ENCODE measurements around the gene ACSS1.

DNA sequence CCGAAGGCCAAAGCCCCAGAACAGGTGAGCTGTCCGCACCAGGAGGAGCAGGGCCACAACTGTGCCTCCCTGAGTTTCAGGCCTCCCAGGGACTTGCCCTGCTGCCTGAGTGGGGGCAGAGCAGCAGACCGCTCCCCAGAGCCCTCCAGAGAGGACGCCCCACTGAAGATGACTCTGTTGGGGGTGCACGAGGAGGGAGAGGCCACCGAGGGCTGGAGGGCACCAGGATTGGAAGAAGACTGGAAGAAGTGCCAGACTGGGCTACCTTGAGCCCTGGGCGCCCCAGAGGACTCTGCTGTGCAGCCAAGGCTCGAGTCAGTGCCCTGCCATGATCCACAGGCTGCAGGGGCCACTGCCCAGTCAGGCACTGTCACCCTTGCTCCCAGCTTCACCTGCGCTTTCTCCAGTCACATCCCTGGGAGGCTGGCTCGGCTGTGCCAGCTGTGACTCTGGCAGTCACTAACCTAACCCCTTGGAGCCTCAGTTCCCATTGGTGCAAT, 97.6 kb downstream of the ACSS1 start:
- TF ChIP-seq CTCF (IDR thresholded peaks at IDR 0.05) (no peak), POLR2AphosphoS5 (IDR thresholded peaks at IDR 0.05) (no peak), POLR2A (IDR thresholded peaks at IDR 0.05) (no peak), EP300 (IDR thresholded peaks at IDR 0.05) (no peak)
